ENCODE measurements around the gene SYT1.
"Not testable (repeated sequence)": the region's sequence is repeated elsewhere in the genome, so short reads cannot be mapped to it uniquely, and the experiment has no call there.

Gene SYT1

DNA sequence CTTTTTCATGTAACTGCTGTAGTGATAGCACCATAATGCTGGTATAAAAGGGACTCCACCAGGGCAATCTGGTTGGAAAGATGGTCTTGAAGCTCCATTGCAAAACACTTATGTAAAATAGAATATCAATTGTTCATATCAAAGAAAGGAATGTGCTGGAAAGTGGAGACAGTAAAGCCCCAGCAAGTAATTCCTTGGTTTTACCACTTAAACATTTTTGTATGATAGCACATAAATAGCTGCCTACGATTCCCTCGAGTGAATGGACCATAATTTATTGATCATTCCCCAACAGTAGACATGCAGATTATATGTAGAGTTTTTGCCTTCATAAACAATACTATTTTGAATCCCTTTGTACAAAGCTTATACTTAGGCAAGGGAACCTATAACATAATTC, 550.7 kb downstream of the SYT1 start:
- no peak for DNase-seq

DNA sequence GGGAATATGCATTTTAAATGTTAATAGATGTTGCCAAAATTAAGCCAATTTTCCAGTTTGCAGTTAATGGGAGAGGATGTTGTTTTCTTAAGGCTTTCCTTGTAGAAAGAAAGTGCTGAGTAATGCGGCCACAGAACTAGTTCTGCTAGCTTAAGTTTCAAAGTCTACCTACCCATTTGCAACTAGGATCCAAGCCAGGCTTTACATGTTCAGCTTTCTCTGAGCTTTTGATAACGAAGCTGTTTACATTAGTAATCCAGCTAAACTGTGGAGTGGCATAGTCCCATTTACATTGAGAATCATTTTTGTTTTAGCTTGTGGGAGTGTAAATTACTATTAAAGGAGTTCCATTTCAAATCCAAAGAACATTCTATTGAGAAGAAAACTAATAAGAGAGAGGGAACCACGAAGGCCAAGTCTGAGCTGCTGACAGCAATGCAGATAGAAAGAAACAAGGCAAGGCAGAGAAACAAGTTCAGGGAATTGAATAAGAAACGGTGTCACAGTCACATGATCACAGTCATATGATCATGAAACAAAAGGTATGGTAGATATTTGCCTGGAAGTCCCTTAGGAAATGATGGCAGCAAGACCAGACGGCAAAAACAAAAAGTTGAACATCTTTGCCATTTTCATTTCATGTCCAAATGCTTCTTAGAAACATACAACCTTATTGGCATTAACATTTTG, 551.3 kb downstream of the SYT1 start:
- no peak for DNase-seq

DNA sequence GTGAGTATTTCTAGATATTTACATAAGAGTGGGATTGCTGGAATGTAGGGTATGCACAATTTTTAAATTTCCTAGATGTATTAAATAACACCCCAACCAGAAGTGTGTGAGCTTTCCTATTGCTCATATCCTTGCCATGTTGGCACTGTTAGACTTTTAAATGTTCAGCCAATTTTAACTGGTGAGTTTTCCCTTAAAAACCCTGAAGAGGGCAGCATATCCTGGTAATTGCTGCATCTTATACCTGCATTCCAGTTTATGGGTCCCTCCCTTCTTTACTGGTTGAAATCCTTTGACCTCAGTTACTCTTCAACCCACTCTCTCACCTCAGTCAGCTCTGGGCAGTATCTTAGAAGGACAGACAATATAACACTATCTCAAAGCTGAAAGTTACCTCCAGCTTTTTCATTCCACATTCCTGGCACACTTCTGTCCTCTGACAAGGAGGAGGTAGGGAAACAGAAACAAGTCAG, 555.6 kb downstream of the SYT1 start:
- DNase-seq: no peak

DNA sequence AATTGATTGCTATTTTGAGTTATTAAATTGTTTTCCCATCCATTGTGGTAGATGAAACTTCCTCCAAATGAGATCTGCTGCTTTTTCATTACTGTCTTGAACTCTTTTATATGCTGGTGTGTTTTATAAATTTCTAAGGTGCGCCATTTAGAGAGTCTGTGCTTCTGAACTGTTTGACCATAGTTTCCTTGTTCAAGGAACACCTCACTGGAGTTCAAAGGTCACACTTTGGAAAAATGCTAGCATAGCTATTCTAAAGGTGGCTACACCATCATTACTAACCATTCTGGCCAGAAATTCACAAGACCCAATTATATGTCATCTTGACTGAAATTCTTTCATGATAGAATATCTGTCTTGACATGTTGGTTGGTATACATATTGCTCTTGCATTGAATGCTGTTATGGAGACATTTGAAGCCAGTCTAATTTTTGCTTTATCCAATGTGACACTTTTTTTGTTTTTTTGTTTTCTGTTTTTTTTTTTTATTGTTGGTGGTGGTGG, 556.7 kb downstream of the SYT1 start:
- DNase-seq: no peak

DNA sequence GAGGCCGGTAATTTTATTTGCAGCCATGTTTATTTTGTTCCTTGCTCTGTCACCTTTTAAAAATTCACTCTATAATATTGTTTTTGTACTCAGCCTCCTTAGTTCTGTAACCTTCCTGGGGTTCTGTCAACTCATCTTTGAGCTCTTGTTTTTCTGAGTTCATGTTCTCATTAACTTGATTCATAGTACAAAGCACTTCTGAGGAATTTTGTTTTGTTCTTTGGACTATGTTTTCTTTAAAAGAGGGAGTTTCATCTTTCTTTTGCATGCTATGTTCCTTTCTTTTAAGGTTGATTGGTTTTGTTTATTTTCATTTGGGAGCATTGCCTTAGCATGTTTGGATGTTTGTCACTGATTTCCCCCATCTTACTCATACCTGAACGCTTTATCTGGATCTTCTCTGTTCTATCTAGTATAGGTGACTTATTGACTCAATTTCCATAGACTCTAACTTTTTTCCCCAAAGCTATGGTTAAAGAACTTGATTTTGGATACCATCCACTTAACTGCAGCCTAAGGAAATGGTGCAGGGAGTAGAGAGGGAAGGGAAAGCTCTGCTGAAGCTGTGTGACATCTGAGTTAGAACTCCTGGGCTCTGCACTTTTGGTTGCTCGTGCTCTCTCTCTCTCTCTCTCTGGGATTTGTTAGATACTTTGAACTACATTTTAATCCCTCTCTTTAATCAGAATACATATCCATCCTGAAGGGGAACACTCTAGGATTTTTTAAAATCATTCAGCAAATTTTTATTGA, 557.7 kb downstream of the SYT1 start:
- DNase-seq: no peak

DNA sequence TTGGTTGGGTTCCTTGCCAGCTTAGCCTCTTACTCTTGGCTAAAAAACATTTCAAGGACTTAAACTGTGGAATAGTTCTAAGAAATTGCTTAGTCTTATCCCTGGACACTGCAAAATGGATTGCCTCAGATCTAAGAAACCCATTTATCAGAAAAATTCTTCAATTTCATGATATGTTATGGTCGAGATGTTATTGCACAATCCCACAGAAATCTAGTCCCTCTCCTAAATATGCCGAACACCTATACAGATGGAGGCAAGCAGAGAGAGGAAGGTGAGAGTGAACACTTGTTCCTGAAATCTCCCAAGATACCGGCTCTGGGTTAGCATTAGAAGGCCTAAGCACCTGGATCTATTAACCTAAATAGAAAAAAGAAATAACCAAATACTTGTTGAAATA, 559.0 kb downstream of the SYT1 start:
- DNase-seq: no peak

DNA sequence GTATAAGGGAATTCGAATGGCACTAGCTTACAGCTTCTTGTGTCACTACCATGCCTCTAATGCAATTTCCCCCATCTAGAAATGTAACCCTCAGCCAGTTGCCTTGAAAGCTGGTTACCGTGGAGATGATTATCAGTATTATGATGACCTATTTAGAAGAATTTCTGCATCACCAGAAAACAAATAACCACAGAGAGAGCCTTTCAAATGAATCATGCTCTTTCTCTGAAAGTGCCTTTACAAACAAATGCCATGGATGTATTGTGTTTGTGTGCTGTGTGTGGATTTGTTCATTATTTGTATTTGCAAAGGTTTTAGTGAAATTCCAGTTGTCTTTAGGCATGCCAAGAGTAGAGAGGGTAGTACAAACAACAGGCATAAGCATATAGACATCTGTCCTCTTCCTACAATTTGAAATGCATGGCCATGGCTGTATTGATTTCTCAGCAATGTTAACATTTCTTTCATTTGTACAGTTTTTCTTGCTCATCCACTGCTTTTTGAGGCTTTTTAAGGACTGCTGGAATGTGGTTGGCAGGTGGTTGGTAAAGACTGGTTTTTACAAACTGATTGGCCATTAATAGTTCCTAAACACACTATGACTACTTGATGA, 559.6 kb downstream of the SYT1 start:
- no peak for DNase-seq

DNA sequence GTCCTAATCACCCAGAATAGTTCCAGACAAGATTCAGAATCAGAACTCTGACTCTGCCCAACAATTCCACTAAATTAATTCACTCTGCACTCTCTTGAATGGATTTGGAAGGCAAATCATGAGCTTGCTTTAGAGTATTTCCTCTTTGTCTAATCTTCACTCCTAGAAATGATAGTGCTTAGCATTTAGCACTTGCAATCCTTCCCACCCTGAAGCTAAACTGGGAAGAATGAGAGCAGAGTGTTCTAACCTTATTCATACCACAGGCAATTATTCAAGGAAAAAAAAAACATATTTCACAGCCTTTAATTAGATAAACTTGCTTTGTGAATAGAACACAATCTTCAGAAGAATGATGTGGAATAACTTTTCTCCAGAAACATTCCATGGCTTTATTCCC, 561.5 kb downstream of the SYT1 start:
- DNase-seq: no peak

DNA sequence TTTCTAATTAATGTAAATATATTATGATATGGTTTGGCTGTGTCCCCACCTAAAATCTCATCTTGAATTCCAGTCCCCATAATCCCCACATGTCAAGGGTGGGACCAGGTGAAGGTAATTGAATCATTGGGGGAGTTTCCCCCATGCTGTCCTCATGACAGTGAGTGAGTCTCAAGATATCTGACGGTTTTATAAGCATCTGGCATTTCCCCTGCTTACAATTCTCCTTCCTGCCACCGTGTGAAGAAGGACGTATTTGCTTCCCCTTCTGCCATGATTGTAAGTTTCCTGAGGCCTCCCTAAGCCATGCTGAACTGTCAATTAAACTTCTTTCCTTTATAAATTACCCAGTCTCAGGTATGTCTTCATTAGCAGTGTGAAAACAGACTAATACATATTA, 562.2 kb downstream of the SYT1 start:
- DNase-seq: not testable (repeated sequence)

DNA sequence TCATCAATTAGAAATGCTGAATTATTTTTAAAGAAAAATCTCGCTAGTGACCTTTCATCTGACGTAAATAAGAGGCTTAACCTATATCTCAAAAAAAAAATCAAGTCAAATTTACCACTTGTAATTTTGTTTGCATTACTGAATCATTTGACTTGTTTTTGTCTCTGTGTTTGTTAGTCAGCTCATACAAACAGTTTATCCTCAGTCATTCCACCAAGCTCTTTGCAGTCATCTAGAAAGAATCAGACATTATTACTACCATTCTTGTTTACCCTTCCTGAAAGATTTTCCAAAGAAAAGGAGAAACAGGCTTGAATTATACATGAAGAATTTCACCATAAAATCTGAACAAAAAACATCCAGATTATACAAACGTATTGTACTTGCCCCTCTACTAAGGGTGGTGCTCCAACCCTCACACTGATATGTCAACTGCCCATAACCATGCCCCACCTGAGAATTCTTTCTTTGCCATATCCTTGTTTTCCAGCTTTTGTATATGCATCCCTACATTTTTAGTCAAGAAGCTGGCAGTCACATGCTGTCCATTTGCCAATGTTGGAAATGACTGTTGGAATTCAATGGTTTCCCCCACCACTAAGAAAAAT, 569.0 kb downstream of the SYT1 start:
- no peak for DNase-seq

DNA sequence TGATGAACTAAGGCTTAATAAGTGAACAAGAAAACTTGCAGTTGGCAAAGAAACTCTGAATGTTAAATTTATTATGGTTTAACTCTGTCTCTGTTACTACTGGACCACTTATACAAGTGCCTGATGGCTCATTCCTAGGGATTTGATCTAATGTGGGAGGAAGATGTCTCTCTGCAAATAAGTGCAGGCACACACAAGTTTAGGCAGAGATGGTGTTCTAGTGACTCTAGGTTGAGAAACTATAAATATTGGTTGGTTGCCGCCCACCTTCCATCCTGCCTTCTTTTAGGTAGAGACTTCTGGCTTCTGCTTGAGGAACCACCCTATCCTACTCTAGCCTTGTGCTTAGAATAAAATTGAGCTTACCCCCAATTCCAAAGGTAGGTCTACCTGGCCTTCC, 570.0 kb downstream of the SYT1 start:
- DNase-seq: no peak

DNA sequence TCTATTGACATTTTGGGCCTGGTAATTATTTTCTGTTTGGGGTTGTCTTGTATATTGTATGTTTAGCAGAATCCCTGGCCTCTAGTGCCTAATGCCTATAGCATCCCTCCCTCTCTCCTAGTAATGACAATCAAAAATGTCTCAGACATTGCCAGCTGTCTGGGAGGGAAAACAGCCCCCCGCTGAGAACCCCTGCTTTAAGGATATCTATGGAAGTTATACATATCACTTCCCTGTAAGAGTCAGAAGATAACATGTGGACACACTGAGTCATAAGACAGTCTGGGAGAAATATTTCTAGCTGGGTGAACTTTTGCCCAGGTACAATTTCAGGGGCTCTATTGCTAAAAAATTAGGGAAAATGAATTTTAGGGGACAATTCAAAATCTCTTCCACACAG, 571.2 kb downstream of the SYT1 start:
- no peak for DNase-seq

DNA sequence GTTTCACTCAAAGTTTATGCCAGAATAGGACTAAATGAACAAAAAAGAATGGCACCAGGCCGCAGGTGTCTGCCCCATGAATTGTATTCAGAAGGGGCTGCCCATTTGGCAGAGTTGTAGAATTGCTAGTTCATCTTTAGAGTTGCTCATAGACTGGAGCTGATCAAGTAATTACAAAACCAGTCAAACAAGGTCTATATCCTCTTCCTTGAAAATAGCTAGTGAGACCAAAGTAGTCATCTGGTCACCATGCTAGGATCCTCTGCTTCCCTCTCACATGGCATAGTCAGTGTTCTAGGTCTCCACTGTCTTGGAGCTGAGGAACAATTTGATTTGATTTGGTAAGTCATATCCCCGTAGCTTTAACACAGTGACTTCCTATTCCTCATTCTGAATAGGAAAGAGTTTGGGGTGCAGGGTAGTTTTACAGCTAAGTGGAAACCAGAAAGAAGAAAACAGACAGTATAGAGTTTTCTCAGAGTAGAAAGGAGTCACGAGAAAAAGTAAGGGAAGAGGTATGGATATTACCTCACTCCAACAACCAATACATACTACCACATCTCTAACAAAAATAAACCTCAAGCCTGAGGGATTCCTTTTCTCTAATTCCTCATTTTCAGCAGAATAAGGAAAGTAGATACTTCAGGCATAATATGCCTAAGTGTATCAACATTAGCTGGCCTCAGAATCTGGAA, 574.1 kb downstream of the SYT1 start:
- DNase-seq: no peak

DNA sequence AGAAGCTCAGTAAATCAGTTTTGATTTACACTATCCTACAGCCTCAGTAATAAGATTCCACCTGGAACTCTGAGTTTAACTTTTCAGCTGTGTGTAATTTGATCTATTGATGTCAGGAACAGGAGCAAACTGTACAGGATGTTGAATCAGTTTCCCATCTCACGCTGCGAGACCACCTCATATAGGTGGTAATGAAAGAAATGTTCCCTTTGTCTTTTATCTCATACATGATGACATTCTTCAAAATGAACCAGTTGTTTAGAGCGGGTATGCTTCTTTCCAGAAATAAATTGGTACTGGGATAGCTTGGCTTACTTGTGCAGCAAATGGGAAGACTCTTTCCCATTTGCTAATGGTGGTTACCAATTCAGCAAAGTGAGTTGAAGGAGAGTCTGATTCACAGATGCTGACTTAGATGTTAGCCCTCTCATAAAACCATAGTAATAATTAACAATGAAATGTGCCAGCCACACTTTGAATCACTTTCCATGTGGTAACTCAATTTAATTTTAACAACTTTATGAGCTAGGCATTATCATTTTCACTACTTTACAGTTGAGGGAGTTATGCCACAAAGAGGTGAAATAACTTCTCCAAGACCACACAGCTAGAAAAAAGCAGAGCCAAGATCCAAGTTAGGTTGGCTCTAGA, 574.7 kb downstream of the SYT1 start:
- DNase-seq: no peak

DNA sequence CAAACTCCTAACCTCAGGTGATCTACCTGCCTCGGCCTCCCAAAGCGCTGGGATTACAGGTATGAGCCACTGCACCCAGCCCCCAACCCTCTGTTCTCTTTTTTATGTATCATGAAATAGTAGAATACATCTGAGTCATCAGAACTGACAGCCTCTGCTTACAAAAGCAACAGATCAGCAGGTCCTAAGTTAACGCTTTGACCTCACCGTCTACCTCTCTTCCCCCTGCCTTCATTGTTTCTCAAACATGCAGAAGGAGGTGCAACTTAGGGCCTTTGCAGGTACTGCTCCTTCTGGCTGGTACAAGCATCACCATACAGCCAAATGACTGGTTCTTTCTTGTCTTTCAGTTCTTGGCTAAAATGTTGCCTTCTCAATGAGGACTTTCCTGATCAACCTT, 577.0 kb downstream of the SYT1 start:
- DNase-seq: no peak

DNA sequence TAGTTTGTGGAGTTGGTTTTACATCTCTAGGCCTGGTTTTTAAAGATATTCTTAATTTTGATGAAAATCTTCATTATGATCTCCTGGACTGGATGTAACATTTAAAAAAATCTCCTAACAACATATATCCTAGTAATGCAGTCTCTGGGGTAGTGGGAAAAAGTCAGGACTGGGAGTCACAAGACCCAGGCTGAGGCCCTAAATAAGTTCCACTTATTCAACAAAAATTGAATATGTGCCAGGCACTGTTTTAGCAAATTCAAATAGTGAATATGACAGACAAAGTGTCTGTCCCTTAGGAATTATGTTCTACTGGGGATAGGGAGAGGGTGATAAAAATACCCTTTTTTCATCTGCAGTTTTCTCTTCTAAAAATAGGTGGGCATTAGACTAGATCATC, 577.8 kb downstream of the SYT1 start:
- DNase-seq: no peak

DNA sequence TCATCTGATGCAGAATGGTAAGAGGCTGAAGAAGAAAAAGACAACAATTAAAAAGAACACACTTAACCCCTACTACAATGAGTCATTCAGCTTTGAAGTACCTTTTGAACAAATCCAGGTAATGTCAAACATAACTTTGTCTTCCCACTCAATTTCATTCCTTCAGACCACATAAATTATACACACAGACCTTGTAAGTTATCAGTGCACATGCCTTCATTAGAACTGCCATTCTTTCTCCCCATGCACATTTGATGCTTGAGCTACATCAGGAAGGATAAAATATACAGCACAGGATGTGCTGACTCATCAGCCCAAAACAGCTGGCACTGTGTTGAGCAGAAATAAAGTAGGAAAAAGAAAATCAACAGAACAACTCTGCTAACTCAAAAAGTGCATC, 579.5 kb downstream of the SYT1 start:
- DNase-seq: no peak

DNA sequence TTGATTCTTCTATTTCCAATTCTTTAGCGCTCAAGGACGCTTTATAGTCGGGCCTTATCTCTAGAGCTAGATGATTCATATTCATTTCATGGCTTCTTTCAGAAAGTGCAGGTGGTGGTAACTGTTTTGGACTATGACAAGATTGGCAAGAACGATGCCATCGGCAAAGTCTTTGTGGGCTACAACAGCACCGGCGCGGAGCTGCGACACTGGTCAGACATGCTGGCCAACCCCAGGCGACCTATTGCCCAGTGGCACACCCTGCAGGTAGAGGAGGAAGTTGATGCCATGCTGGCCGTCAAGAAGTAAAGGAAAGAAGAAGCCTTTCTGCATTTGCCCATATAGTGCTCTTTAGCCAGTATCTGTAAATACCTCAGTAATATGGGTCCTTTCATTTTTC, 584.2 kb downstream of the SYT1 start:
- no peak for DNase-seq

DNA sequence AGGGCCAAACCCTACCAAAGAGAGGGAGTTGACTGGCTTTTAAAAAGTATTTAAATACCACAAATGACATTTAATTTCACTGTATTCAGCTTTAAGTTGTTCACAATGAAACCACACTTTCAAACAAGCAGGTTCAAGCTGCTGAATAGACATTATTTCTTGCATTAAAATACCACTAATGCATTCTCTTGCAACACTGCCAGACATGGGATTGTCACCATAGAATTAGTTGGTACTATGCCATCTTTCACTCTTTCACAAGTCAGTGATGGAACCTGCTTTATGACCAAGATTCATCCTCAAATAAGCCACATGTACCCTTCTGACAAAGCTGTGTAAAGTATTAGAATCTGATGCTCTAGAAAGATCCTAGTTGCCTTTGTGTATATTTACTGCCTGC, 586.8 kb downstream of the SYT1 start:
- DNase-seq: no peak

DNA sequence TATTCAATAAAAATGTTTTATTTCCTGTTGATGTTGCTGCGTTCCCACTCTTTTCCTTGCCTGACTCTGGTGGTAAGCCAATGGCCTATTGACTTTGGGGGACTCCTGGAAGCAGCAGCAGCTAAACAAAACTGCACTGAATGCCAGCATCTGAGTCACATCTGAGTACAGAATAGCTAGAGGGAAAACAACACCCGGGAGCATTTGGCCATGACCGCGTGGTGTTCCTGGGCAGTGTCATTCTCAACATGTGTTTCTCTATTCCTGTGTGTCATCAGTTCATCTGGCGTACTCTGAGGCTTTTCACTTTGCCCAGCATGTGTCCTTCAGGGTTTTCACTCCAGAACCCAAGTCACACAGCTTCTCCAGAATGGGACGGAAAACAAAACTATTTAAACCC, 587.4 kb downstream of the SYT1 start:
- peak in 1 of 2 donors; percentile 15 for DNase-seq

DNA sequence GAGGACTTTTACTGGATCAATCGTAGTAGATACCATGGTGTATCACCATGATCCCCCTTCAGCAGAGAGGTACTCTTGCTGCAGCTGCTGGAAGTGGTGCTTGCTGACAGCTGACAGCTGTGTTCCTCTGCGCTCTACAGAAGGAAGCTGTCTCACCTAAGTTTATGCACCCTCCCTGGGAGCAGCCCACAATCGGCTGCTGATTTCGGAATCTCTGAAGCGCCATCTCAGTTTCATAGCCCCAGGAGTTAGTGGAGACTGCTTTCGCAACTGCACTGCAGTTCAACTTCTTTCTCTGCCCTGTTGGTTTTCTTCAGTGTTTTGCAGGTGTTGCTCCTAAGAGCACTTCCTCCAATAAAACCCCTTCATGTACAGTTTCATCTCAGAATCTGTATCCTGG, 588.3 kb downstream of the SYT1 start:
- no peak for DNase-seq

DNA sequence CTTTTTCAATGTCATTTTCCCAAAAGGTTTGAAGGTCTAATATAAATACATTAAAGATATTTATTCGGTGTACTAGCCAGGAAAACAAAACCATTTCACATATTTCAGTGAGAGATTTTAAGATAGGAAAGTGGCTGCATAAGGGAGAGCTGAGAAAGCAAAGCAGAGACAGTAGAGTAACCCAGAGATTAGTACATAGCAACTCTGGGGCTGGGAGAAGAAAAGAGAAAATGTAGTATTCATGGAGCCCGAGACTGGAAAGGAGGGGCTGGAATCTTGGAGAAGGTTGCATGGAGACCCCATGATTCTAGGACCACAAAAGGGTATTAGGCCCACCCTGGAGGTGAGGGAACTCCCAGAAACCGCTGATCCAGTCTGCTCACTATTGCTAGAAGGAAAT, 589.2 kb downstream of the SYT1 start:
- DNase-seq: no peak

All from hippocampal formation (tissue), 2 donors.